ENCODE results near the gene AP3D1. TPM values are rescaled to one million over a fixed set of nuclear protein-coding genes. Genes with fewer than 3 reads are reported as not detected.
A peak's percentile ranks its signal among the peaks of the same experiment; 100 is the strongest.

The AP3D1 gene
- total RNA-seq, 4 donors from 2014 or later, result 71.0 to 139 (median 99.0) TPM

- H3K27ac ChIP-seq, result peak overlapping the region in 1 of 4 donors; percentile 21
- in situ Hi-C loops (cut with MboI; ENCODE audit: low sequenced_read_pairs in 4 of 4) (no loop called here), intact Hi-C loops (cut with DNase I; ENCODE audit: low total_unique reads) (no loop called here)
- TF ChIP-seq CTCF (IDR thresholded peaks at IDR 0.05 in 4 of 5, conservative IDR thresholded peaks at IDR 0.05 in 1 of 5), result no peak
- no peak for TF ChIP-seq POLR2A (IDR thresholded peaks at IDR 0.05)
- H3K4me1 ChIP-seq, result peaks cover 41 to 77% of the 10 kb centered on the region in 2 donors
- no peaks in the 10 kb centered on the region for H3K9me3 ChIP-seq
- DNase-seq (no peak), ATAC-seq (no peak)
- no peak overlapping the region for H3K4me3 ChIP-seq
- no peaks in the 10 kb centered on the region for H3K27me3 ChIP-seq
- no peaks in the 10 kb centered on the region for H3K36me3 ChIP-seq
Observed at GRCh38 chr19:2180114-2180513, 28.7 kb upstream of the AP3D1 start.

- intact Hi-C loops (cut with DNase I; ENCODE audit: low total_unique reads) (no loop called here), in situ Hi-C loops (cut with MboI; ENCODE audit: low sequenced_read_pairs in 4 of 4) (no loop called here)
- H3K4me1 ChIP-seq, result peaks cover 31 to 69% of the 10 kb centered on the region in 2 donors
Observed at GRCh38 chr19:2179095-2179494, 27.7 kb upstream of the AP3D1 start.

GRCh38 chr19:2176337-2176994 is 25.1 kb upstream of the AP3D1 start:
- peak; percentile 44 to 48 for TF ChIP-seq POLR2A (IDR thresholded peaks at IDR 0.05)
- peak in 1 of 5 experiments; percentile 21 for TF ChIP-seq CTCF (IDR thresholded peaks at IDR 0.05 in 4 of 5, conservative IDR thresholded peaks at IDR 0.05 in 1 of 5)
- H3K27me3 ChIP-seq, result no peaks in the 10 kb centered on the region
- peak; percentile 97 to 98 for ATAC-seq
- intact Hi-C loops (cut with DNase I; ENCODE audit: low total_unique reads), result no loop called here
- in situ Hi-C loops (cut with MboI; ENCODE audit: low sequenced_read_pairs in 4 of 4), result no loop called here
- H3K36me3 ChIP-seq, result no peaks in the 10 kb centered on the region
- H3K9me3 ChIP-seq, result no peaks in the 10 kb centered on the region
- peaks cover 43 to 78% of the 10 kb centered on the region in 2 donors for H3K4me1 ChIP-seq
- DNase-seq, result peak; percentile 89 to 93
- peak overlapping the region; percentile 85 to 93 (median 92) for H3K27ac ChIP-seq
- peak overlapping the region in 1 of 4 donors; percentile 10 for H3K4me3 ChIP-seq

More at GRCh38 chr19:2179095-2179494, 27.7 kb upstream of the AP3D1 start:
- Histone ChIP-seq H3K36me3 (no peaks in the 10 kb centered on the region), H3K9me3 (no peaks in the 10 kb centered on the region), H3K4me3 (no peak overlapping the region), H3K27me3 (no peaks in the 10 kb centered on the region), H3K27ac (peak overlapping the region in 2 of 4 donors; percentile 92 to 93)
- DNase-seq (no peak), ATAC-seq (no peak)
- TF ChIP-seq POLR2A (IDR thresholded peaks at IDR 0.05) (no peak), CTCF (IDR thresholded peaks at IDR 0.05 in 4 of 5, conservative IDR thresholded peaks at IDR 0.05 in 1 of 5) (no peak)

- Histone ChIP-seq H3K27ac (peak overlapping the region; percentile 85 to 93 (median 92)), H3K36me3 (no peaks in the 10 kb centered on the region), H3K4me1 (peaks cover 50 to 80% of the 10 kb centered on the region in 2 donors), H3K27me3 (no peaks in the 10 kb centered on the region), H3K4me3 (peak overlapping the region in 1 of 4 donors; percentile 10), H3K9me3 (no peaks in the 10 kb centered on the region)
- intact Hi-C loops (cut with DNase I; ENCODE audit: low total_unique reads) (no loop called here), in situ Hi-C loops (cut with MboI; ENCODE audit: low sequenced_read_pairs in 4 of 4) (no loop called here)
- TF ChIP-seq CTCF (IDR thresholded peaks at IDR 0.05 in 4 of 5, conservative IDR thresholded peaks at IDR 0.05 in 1 of 5), result no peak
- TF ChIP-seq POLR2A (IDR thresholded peaks at IDR 0.05), result no peak
- DNase-seq (no peak), ATAC-seq (no peak)
Observed at GRCh38 chr19:2175742-2176141, 24.4 kb upstream of the AP3D1 start.
